HG02610 (cell line): ENCODE results near the gene OAS1.
"Not testable (repeated sequence)": the region's sequence is repeated elsewhere in the genome, so short reads cannot be mapped to it uniquely, and the experiment has no call there.

Source experiments
- ATAC-seq: cut with Tn5 transposase; IDR thresholded peaks from one replicate; pipeline ENCODE4 v1.9.1; 2021; ENCODE audit warnings: mild to moderate bottlenecking, moderate library complexity; ENCODE audit not compliant: unreplicated experiment

OAS1 gene

GRCh38 chr12:112936264-112936663 lies 29.5 kb downstream of the OAS1 start:
- no peak for ATAC-seq

GRCh38 chr12:112936927-112937326 lies 30.2 kb downstream of the OAS1 start:
- ATAC-seq, result no peak

GRCh38 chr12:112937741-112938719 lies 31.3 kb downstream of the OAS1 start, which contains the start of gene OAS3:
Gene OAS3 (plus strand): TSS chr12:112938474. CDS start chr12:112938531, 57 bp downstream.
- ATAC-seq, result peak; percentile 44

GRCh38 chr12:112938751-112939150 lies 32.0 kb downstream of the OAS1 start:
- no peak for ATAC-seq

- ATAC-seq, result peak; percentile 54
These were observed 33.1 kb downstream of the OAS1 start for GRCh38 chr12:112939761-112940381.

GRCh38 chr12:112941528-112942335 lies 35.0 kb downstream of the OAS1 start:
- no peak for ATAC-seq

GRCh38 chr12:112942572-112942971 lies 35.8 kb downstream of the OAS1 start:
- no peak for ATAC-seq

- no peak for ATAC-seq
These were observed 37.4 kb downstream of the OAS1 start for GRCh38 chr12:112944024-112944690.

GRCh38 chr12:112945515-112945914 lies 38.8 kb downstream of the OAS1 start:
- no peak for ATAC-seq

- no peak for ATAC-seq
These were observed 39.7 kb downstream of the OAS1 start for GRCh38 chr12:112946236-112947000.

GRCh38 chr12:112947314-112947713 lies 40.6 kb downstream of the OAS1 start:
- ATAC-seq, result no peak

- ATAC-seq, result no peak
These were observed 41.0 kb downstream of the OAS1 start for GRCh38 chr12:112947761-112948160.

GRCh38 chr12:112948806-112949205 lies 42.0 kb downstream of the OAS1 start:
- no peak for ATAC-seq

GRCh38 chr12:112950701-112951100 lies 43.9 kb downstream of the OAS1 start:
- no peak for ATAC-seq

GRCh38 chr12:112957125-112957524 lies 50.4 kb downstream of the OAS1 start:
- not testable (repeated sequence) for ATAC-seq

- no peak for ATAC-seq
These were observed 54.3 kb downstream of the OAS1 start for GRCh38 chr12:112961074-112961473.

- no peak for ATAC-seq
These were observed 54.8 kb downstream of the OAS1 start for GRCh38 chr12:112961536-112961935.

GRCh38 chr12:112962561-112962960 lies 55.8 kb downstream of the OAS1 start:
- ATAC-seq, result no peak

- ATAC-seq, result no peak
These were observed 56.6 kb downstream of the OAS1 start for GRCh38 chr12:112963227-112963861.
